GM03348 (cell line): ENCODE measurements around the gene FRMD1.

Experiments
- DNase-seq: peaks from one replicate; pipeline ENCODE4 v3.0.0; 2012; ENCODE audit warnings: low spot score

FRMD1 gene

DNA sequence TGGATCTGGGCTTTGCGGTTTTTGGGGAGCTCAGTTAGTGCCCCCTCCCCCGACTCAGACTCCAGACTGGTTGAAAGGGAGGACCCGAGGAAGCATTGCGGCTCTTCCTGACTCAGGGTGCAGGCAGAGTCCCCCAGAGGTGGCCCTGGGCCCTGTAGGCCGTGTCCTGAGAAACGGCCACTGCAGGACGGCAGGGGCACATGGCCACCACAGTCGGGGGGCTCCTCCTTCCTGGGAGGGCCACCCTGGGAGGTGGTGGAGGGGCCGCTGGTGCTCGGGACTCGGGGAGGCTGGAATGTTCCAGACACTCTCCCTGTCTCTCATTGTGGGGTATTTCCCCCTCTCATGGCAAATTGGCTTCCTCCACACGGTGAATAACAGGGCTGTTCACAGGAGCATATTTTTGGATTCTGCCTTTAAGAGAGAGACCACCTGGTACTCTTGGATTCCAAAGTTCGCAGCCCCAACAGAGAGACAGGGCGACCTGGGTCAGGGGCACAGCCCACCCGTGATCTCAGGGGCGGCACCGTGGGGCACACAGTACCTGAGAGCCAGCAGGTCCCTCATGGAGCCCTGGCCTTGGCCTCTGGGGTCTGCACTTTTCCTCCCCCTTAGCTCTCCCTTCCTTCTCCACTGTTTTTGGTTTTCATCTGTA is 35.7 kb downstream of the FRMD1 start:
- DNase-seq, result no peak

DNA sequence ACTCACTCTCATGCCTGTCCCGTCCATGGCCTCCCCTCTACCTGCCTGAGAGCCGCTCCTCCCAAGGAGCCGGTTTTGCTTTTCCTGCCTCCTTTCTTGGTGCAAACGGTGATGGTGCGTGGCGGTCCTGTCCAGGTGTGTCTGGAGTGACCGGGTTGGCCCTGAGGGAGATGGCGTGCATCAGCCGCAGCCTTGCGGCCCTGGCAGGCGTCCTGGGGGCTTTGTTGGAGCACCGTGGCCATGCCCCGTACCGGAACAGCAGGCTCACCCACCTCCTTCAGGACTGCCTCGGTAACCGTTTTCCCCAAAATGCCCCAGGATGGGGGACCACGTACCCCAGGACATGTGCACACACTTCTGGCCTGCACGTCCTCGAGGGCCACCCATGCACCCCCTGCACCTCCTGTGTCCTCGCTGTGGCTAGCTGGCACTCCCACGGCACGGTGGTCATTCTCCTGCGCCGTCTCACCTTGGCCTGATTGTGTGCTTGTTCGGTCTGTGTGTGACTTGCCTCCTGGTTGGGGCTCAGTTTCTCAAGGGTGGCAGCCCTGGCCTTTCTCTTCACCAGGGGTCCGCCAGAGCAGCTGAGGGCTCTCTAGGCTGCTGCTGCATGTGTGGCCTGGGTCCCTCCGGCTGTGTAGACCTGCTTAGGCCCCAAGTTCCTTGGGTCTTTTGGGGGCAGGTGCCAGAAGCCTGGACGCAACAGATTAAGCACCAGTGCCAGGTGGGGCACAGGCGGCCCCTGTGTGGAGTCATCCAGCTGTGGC is 36.4 kb downstream of the FRMD1 start:
- DNase-seq, result no peak

DNA sequence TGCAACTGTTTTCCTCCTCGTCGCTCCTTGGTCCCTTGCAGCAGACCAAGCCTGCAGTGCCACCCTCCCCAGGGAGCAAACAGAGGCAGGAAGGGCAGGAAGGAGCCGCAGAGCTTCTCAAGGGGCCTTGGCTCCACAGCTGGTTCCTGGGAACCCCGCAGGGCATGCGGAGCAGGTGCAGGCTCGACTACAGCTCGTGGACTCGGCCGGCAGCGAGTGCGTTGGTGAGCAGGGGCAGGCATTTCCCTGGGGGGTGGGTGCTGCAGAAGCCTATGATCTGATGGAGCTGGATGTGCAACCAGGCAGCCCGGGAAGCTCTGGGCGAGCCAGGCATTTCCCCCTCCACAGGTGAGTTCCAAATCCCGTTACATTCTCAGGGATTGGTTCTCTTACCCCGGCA is 37.1 kb downstream of the FRMD1 start:
- no peak for DNase-seq

DNA sequence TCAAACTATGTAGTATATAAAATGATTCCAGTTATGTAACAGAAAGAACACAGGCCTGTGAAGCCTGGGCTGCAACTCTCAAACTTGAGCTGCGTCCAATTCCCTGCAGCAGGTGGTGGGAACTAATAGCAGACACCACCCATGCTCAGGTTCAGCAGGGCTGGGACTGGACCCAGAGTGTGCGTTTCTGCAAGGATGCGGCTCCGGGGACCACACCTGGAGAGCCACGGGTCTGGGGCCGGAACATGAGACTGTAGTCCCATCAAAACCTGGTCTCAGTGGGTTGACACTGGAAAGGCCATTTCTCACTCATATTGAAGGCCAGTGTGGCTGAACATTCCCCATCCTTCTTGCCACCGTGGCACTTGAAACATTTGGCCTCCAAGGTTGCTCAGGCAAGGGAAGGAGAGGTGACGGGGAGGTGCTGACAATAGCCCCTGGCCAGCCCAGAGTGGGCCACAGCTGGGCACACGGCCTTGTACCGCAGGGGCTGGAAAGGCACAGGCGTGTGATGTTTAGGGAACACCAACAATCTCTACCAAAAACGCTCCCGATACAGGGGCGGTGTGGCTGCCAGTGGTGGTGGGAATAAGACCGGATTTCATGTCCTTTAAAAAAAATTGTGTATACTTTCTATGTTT is 38.0 kb downstream of the FRMD1 start:
- DNase-seq, result no peak

DNA sequence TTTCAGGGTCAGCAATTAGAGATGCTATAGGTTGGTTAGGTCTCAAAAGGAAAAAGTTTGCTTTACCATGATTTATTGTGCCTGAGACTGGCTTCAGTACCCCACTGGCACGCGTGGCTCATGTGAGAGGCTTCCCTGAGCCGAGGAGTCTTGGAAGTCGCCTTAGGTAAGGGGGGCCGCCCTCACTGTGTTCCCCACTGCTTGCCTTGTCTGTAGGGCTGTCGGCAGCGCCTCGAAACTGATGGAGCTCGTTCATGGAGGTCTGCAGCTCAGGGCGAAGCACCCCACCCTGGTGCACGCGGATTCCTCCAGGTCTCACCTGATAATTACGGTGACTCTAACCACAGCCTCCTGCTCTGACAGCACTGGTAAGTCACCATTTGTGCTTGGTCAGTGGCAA is 39.2 kb downstream of the FRMD1 start:
- no peak for DNase-seq

DNA sequence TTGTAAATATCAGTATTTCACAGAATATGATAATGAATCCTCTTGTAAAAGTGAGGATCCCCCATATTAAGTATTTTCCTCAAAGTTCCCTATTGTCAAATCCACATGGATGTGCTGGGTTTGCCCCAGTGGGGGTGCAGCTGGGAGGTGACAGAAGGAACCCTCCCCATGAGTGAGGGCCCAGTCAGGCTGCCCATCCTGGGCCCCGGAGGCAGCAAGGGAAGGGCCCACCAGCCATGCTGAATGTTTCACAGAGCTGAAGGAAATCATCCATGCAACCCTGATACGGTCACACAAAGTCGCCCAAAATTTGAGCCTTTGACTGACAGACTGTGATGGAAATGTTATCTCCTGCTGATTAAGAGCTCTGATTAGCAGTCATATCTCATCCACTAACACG is 39.7 kb downstream of the FRMD1 start:
- no peak for DNase-seq

DNA sequence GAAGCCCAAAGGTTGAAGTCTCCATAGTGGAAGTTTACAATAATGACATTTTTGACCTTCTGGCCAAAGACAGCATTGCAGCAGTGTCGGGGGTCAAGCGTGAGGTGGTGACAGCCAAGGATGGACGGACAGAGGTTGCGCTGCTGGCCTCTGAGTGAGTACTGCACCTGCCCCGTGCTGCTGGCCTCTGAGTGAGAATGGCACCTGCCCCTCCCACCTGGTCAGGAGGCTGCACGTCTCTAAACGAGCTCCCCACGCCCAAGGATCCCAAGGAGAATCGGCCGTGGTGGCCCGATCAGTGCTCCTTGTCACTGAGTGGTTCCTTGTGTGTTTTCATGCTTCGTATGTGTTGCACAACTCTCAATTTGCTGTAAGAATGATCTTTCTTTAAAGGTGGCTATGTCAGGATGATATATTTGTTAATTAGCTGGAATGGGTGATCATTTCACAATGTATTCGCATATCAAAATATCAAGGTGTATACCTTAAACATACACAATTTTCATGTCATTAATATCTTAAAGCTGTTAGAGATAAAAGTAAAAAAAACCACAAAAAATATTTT is 40.4 kb downstream of the FRMD1 start:
- no peak for DNase-seq

DNA sequence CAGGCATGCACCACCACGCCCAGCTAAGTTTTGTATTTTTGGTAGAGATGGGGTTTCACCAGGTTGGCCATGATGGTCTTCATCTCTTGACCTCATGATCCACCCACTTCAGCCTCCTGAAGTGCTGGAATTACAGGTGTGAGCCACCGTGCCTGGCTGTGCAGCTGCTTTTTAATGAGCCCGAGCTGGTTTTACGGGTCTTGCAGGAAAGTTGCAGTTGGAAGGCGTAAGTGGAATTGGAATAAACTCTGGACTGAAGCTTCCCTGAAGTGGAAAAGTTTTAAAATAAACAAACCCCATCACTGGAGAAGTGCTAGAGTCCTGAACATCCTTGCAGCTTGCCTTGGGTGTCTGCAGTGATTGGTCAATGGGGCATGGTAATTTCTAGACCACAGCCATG is 41.2 kb downstream of the FRMD1 start:
- no peak for DNase-seq

DNA sequence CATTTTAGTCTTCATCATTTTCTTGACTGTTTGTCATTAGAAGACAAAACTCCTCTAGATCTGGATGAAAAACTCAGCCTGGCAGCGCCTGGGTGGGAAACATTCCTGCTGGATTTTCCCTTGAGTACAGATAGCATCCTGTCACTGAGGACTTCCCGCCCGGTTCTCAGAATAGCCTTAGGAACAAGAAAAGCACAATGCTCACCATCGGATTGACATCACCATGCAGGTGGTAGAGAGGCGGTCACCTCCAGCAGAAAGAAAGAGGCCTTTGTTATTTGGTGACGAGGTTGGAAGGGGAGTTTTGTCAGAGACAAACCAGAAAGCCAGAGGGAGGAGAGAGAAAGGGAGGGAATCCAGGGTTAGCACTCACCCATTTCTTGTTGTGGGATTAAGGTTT is 41.8 kb downstream of the FRMD1 start:
- DNase-seq, result no peak

DNA sequence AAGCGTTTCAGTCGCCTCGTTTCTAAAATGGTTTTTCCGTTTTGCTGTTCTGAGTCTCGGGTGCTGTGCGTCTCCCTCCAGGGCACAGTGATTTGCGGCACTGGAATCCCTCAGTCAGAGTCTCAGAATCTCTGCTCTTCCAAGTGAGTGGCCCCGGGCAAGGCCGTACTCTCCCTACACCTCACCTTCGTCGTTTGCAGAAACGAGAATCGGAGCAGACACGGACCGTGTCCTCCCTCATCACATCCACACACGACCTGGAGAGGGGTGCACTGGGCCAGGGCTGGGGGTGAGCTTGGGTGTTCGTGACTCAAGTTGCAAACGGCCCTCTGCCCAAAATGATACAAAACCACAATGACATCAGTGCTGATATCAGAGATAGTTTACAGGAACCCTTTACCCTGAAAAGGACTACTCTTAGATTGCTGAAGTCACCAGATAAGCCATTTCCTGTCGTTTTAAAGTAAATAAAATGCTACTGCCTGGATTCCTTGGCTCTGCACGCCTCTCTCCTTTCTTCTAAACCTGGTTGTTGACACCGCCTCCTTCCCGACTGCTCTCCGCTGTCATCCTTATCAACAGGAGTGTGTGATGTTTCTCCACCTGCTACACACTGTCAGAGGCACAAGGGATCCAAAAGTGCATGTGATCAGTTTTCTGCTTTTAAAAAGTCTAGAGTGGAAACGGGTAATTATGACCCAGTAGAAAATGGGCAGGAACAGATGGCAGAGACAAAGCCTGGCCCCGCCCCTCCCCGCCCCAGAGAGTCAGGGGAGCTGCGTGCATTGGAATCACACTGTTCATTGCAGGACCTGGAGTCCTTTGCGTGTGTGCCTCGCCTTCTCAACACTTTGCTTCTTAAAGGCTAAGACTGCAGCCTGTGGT is 43.1 kb downstream of the FRMD1 start:
- DNase-seq, result no peak

DNA sequence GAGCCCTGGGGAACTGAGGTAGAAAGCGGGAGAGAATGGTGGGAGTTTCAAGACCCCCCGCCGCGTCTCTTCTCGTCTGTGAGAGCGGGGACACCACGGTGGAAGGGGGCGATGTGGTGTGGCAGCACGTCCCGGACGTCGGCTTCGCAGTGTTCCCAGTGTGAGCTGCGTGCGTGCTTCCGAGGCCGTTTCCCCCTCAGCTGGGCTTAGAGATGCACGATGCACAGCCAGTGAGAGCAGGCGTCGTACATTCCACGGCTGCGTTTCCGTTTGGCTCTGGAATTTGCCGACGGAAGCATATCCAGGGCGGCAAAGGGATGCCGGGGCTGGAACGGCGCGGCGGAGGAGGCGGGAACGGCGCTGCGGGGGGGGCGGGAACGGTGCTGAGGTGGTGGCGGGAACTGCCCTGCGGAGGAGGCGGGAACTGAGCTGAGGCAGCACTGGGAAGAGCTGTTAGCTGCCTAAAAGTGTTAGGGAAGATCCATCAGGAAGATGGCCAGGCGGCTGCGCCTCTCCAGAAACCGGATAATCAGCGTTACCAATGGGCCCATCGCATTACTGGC is 43.8 kb downstream of the FRMD1 start:
- DNase-seq, result peak; percentile 88

DNA sequence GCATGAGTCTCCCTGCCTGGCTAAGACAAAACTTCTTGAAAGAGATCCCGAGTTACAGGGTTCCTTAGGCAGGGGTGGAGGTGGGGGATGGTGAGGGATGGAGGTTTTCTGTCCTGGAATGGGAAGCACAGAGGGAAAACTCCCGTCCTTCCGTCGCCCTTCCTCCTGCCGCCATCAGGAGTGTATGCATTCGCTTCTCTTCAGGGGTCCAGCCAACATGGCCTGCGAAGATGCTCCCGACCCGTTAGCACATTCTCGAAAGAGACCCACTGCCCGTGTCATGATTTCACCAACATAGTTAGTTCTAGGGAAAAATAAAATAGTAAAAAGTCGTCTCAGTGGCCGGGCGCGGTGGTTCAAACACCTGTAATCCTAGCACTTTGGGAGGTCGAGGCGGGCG is 44.5 kb downstream of the FRMD1 start:
- no peak for DNase-seq

DNA sequence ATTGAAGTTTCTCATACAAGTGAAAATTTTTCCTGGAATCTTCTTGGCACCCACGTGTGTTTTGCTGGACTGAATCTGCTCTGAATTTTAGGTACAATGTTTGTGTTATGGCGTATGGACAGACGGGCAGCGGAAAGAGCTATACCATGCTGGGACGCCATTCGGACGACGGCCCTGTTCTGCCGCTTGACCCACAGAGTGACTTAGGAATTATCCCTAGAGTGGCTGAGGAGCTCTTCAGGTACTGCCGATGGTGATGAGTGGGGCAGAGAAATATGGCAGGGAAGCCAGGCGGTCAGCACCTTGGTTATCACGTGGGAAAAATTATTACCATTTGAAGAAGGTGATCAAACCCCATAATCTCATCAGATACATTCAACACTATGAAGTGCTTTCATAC is 45.2 kb downstream of the FRMD1 start:
- no peak for DNase-seq

DNA sequence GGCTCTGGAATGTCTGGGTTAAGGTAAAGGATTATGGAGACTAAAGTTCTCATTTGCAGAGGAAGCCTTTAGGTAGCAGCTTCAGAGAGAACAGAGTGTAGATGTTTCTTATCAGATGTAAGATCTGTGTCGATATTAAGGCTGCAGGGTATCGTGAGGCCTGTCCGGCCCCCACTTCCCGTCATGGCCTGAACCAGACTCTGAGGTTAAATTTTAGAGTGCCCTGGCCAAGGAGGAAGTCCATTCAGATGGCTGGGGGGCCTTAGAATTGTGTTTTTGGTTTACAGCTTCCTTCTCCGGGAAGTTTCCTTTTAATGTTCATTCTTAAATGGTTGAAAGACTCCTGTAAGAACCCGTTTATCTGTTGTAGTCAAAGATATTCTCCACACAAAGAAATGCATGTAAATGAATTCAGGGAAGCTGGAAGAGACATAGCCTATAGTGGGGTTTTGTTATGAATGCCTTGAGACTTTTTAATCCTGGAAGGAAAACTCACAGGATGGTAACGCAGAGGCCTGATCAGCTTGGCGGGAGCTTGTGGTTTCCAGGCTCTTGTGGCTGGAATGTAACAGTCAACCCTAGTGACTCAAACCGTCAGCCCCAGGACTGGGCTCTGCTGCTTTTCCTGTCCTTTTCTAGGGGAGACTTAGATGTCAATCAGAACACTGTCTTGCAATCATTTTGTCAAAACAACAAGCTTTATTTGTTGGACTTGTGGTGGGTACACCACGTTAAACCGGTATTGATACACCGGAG is 46.8 kb downstream of the FRMD1 start:
- DNase-seq, result peak; percentile 87

DNA sequence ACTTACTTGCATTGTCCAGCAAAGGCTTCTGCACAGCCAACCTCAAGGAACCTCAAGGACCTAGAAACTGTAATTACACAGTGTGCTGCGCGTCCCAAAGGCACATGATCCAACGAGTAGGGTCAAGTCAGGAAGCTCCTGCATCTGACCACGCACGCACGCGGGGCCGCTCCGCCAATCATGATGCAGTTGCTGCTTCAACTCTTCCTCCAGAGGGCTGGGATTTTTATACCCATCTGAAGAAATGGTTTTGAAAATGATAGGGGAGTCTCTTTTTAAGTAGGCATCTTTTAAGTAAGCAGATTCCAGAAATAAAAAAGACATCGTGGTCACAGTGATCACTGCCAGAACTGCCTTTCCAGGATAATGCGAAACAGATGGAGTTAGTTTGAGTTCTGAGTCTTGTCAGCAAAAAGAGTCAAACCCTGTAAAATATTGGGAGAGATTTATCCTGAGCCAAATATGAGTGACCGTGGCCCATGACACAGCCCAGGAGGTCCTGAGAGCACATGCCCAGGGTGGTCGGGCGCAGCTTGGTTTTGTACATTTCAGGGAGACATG is 47.5 kb downstream of the FRMD1 start:
- peak; percentile 77 for DNase-seq

DNA sequence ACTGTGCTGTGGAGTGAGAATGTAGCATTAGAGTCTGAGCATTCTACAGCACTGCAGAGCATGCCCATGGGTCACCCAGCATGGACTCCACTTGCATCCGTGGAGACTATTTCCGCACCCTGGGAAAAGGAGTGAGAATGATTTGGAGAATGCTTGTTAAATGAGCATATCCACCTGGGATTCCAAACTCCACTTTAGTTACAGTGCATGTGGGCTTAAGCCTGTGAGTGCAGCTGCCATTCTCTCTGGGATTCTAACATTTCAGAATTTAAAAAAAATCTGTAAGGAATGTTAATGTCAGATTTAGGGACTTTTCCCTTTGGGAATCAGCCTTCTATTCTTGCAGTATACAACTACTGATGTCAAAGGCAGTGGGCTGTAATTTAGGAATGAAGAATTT is 48.1 kb downstream of the FRMD1 start:
- DNase-seq, result no peak

DNA sequence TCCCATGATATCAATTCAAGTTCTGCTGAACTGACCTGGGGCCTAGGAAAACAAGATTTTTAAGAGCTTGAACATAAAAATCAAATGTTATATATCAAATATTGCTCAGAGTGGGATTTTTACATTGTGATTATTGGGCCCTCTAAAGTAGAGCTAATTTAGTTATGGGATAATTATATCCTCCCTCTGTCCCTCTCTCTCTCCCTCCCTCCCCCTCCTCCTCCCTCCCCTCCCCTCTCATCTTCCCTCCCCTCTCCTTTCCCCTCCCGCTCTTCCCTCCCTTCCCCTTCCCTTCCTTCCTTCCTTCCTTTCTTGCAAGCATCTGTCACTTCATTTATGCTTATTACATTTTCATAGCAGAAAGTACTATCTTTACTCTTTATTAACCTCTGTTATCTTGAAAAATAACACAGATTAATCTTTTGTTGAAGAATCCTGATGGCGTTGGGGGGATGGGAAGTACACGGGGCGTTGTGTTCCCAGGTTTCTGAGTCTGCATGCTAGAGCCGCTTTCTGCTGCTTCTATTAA is 48.7 kb downstream of the FRMD1 start:
- DNase-seq, result no peak

DNA sequence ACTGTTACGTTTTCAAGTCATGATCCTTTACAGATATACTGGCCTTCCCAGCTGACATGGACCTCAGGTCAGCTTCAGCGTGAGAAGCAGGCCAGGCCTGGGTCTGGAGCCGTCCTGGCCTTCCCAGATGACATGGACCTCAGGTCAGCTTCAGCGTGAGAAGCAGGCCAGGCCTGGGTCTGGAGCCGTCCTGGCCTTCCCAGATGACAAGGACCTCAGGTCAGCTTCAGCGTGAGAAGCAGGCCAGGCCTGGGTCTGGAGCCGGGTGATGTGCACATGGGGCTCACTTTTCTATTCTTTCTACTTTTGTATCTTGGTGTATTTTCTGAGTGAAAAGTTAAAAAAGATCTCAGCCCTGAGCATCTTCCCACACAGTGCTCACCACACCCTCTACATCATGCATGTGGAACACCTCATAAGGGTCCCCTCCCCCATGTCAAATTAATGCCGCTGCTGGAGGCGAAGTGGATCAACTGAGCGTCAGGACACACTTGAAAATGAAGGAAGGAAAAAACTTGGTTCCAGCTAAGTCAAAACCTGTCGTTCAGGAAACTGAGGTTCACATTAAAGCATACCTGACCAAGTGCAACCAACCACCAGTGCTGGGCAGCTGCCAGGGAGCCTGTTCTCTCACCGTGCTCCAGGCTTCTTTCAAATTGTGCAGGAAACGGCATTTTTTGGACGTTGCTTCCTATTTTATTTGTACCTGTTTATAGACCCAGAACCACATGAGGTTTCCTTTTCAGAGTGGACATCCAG is 49.4 kb downstream of the FRMD1 start:
- no peak for DNase-seq

DNA sequence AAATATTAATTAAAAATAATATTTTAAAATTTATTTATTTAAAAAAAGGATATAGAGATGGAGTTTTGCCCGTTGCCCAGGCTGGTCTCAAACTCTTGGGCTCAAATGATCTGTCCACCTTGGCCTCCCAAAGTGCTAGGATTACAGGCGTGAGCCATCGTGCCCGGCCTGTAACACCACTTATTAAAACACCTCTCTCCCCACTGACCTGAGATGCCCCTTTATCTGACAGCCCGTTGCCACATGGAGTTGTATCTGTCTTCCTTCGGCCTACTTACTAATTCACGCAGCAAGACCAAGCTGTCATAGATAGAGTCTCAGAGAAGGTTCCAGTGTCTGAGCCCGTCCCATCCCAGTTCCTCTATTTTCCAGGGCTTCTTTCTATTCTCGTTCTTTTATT is 50.8 kb downstream of the FRMD1 start:
- DNase-seq, result no peak

DNA sequence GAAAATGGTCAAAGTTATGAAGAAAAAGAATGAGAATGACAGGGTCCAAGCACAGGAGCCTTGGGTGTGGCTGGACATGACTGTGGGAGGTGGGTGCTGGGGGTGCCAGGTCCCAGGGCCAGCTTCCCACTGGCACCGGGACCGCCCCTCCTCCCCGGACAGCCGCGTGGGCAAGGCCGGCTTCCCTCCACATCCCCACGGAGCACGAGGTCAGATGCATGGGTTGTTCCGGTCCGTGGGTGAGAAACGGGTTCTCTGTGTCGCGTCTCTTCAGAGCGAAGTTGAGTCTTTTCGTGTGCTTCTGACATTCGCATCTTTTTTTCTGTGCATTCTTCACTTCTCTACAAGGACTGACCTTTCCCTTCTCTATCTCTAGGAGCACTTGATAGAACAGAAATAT is 51.5 kb downstream of the FRMD1 start:
- no peak for DNase-seq
